Body of pancreas (tissue), 4 donors: ENCODE data around the gene STEAP1B.
"Not testable (repeated sequence)": the region's sequence is repeated elsewhere in the genome, so short reads cannot be mapped to it uniquely, and the experiment has no call there.

Experiments
- POLR2A ChIP-seq, 3 donors: fragments of 450-650 bp; IDR thresholded peaks; one replicate each; pipeline ENCODE4 v1.6.1; 2016; ENCODE audit warnings: antibody characterized with exemption in 3 of 3, mild to moderate bottlenecking in 2 of 3
- TF ChIP-seq, protein P1 (sequence below), 7 experiments: fragments of 450-650 bp in 4 of 7; fragments of 200-600 bp in 3 of 7; sonication (generic) in 3 of 7; IDR thresholded peaks; one replicate each; pipeline ENCODE4 v1.5.1; 2016 to 2019; ENCODE audit warnings: antibody characterized with exemption in 7 of 7

- TF ChIP-seq, protein P1, sequence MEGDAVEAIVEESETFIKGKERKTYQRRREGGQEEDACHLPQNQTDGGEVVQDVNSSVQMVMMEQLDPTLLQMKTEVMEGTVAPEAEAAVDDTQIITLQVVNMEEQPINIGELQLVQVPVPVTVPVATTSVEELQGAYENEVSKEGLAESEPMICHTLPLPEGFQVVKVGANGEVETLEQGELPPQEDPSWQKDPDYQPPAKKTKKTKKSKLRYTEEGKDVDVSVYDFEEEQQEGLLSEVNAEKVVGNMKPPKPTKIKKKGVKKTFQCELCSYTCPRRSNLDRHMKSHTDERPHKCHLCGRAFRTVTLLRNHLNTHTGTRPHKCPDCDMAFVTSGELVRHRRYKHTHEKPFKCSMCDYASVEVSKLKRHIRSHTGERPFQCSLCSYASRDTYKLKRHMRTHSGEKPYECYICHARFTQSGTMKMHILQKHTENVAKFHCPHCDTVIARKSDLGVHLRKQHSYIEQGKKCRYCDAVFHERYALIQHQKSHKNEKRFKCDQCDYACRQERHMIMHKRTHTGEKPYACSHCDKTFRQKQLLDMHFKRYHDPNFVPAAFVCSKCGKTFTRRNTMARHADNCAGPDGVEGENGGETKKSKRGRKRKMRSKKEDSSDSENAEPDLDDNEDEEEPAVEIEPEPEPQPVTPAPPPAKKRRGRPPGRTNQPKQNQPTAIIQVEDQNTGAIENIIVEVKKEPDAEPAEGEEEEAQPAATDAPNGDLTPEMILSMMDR (IDR thresholded peaks at IDR 0.05): not testable (repeated sequence)
- TF ChIP-seq POLR2A (IDR thresholded peaks at IDR 0.05): not testable (repeated sequence)
These were observed 19.6 kb upstream of the STEAP1B start for GRCh38 chr7:22519560-22519959.
